Activated effector memory CD4-positive, alpha-beta T cell treated with Interleukin-2 at 50 U/mL for 16 hours (primary cell): ENCODE data around the gene ANKRD11.
A peak's percentile ranks its signal among the peaks of the same experiment; 100 is the strongest.

Source experiments
- DNase-seq: peaks from one replicate; pipeline ENCODE4 v3.0.0-alpha.2; 2020

The ANKRD11 gene

DNA sequence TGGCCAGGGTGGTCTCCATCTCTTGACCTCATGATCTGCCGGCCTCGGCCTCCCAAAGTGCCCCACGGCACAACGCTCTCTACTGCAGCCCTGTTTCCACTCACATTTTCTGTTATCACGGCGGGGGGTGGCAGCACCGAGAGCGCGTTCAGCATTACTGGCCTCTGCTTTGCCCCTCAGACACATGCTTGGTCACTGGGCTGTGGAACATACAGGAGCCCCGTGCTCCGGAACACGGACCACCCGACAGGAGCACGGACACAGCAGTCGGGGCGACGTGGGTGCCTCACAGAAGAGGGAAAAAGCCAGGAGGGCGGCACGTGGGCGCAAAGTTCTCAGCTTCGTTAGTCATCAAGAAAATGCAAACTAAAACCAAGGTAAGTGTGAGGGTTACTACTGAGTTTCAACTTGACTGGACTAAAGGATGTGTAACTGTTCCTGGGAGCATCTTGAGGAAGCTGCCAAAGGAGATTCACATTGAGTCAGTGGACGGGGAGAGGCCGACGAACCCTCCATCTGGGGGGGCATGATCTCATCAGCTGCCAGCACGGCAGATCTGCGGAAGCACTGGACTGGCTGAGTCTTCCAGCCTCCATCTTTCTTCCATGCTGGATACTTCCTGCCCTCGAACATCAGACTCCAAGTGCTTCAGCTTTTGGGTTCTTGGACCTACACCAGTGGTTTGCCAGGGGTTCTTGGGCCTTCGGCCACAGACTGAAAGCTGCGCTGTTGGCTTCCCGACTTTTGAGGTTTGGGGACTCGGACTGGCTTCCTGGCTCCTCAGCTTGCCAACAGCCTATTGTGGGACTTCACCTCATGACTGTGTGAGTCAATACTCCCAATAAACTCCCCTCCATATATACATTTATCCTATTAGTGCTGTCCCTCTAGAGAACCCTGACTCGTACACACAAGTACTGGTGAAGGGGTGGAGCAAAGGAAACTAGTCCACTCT, 166.0 kb downstream of the ANKRD11 start:
- no peak for DNase-seq

DNA sequence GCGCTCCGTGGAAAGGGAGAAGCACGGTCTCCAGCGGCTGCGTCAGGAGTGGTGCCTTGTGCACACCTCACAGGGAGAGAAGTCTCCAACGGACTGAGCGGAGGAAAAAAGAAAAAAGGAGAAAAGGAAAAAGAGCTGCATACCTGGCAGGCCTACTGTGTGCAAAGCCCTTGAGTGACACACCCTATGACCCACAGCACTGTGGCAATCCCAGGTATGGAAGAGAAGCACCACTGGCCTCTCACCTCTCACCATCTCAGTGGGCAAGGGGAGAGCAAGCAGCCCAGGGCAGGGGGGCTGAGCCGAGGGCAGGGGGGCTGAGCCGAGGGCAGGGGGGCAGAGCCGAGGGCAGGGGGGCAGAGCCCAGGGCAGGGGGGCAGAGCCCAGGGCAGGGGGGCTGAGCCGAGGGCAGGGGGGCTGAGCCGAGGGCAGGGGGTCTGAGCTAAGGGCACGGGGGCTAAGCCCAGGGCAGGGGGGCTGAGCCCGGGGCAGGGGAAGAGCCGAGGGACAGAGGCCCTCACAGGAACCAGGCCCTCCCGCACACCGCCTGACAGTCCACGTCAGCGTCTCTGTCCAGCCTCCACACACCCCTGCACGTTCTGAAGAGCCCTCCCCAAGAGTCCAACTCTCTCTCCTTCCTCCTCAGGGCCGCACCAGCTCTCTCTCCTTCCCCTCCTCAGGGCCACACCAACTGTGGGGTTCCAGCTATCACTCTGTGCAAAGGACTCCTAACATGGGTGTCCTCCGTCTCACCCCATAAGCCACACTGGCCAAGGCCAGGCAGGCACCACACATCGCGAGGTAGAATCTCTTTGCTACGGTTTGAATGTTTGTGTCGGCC, 167.0 kb downstream of the ANKRD11 start:
- DNase-seq = no peak

DNA sequence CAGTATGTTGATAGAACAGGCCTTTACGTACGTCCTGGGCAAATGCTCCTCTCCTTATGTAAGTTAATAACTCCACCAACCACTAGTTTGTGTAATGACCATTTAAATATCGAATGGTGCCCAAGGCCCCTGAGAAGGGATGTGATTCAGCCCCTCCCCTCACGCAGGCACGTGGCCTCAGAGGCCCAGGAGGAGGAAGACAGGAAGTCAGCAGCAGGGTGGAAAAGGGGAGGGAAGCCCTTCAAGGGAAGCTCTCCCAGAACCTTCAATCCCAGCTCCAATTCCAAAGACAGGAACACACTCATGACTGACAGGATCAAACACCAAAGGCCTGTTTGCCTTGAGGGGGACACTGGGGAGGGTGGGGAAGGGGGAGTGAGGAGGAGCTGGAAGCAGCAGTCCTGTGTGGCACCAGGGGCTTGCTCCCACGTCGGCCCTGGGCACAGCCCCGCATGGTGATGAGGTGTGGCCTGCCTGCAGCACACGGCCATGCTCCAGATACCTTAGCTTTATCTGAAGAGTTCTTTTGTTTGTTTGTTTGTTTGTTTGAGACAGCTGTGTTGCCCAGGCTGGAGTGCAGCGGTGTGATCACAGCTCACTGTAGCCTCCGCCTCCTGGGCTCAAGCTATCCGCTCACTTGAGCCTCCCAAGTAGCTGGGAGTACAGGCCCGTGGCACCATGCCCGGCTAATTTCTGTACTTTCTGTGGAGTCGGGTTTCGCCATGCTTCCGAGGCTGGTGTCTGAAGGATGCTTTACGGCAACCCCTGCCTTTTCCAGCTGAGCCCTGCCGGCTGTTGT, 167.8 kb downstream of the ANKRD11 start:
- no peak for DNase-seq

DNA sequence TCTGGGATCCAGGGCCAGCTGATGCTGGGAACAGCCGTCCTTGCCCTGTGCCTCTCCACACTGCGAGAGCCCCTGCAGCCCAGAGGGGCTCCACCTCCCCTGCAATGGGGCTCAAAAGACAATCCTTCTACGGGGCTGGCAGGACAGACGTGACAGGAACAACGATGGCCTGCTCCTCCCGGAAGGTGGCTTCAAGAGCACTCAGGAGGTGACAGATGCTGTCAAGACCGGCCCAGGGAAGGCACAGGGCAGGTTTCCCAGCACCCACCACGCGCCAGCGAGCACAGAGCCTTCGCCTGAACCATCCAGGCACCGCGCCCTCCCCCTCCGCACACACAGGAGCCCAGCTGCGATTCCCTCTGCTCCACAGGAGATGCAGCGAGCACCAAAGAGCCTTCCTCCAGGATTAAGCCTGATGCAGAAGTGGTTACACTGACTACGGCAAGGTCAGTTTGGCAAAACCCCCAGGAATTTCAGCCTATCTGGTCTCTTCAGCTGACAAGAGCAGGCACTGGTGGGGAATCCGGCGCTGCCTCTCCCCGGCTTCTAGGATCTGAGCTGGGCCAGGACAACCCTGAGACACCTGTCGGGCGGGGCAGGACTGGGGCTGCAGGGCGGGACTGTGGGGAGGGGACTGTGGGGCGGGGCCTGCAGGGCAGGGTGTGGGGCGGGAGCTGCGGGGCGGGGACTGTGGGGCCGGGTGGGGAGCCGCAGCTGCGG, 169.4 kb downstream of the ANKRD11 start:
- DNase-seq = no peak

DNA sequence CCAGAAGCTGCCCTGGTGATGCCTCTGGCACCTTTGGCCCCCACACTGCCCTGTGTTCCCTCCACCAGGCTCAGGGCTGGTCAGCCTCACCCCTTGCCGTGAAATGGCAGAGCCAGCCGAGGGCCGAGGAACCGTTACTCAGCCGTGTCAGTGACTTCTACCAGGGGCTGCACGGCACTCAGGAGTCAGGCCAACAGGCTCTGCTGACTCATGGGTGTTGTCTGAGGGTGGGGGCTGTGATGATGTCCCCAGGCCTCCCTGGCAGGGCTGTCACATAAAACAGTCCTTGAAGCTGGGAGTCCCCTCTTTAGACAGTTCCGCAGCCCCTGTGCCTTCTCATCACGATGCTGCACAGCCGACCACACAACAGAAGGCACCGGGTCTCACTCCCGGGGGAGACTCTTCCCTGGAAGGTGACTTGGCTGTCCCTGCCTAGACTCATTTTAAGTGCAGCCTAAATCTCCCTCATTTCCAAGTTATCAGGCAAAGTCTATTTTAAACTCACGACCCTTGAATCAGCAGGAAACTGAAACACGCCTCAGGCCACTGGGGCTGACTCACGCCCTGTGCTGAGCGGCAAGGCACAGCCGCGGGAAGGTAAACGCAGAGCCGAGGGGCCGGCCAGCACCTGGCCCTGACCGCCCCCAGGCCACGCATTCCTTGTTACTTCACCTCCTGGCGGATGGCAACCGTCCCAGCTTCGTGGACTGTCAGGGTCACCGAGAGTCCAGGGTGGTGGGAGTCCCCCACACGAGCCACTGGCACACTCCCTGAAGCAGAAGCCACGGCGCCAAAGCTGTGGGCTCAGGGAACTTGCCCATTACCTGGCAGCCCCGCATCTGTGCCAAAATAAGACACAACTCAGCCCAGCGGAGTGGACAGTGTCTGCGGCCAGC, 170.2 kb downstream of the ANKRD11 start:
- no peak for DNase-seq

DNA sequence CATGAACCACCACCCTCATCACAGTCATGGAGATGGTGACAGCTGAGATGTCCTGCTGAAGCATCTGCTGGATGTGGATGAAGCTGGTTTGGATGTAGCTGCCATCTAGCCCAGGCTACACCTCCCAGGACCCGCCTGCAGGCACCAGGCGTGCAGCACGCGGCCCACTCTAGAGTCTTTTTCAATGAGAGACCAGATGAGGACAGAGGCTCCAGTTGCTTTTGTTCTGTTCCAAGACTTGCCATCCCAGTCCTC, 170.8 kb downstream of the ANKRD11 start:
- DNase-seq = no peak

DNA sequence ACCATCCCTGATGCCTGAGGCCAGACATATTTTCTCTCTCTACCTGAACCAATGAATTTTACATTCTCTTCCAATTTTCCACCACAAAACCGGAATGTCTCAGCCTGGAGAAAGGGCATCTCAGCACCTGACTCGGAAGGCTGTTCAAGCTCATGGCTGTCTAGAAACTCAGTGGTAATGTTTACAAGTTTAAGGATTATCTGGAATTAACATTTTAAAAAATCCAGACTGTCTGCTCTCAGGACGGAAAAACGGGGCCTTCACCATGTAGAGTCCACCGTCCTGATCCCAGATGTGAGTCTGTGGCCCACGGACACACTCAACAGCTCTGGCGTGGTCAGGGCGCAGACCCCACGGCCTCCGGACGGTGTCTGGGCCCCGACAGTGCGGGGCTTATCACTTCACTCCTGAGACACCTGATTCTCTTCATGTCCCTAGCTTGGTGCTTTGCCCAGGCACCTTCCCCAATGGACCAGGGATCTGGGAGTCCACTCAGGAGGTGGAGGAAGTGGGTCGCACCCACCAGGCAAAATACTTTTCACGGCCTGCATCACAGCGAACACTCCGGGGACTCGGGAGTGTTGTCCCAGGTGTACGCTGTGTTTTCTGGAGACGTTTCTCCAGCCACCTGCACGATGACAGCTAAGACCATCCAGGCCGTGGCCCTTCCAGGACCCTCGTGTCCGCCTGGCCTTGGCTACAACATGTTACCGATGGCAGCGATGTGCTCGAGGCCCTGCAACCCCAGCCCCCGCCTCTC, 171.3 kb downstream of the ANKRD11 start:
- no peak for DNase-seq

DNA sequence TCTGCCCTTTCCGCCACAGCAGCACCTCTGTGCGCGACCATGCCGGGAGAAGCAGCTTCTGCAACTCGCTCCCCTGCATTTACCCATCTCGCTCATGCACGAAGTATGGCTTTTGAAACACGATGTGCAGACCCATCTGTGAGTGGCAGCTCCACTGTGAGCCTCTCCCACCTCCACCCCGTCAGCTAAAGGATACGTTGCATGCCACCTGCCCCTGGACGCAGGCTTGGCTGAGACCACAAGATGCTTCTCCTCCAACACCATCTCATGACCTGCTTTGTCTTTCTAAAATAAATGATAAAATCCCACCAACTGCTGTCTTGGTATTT, 172.0 kb downstream of the ANKRD11 start:
- no peak for DNase-seq

DNA sequence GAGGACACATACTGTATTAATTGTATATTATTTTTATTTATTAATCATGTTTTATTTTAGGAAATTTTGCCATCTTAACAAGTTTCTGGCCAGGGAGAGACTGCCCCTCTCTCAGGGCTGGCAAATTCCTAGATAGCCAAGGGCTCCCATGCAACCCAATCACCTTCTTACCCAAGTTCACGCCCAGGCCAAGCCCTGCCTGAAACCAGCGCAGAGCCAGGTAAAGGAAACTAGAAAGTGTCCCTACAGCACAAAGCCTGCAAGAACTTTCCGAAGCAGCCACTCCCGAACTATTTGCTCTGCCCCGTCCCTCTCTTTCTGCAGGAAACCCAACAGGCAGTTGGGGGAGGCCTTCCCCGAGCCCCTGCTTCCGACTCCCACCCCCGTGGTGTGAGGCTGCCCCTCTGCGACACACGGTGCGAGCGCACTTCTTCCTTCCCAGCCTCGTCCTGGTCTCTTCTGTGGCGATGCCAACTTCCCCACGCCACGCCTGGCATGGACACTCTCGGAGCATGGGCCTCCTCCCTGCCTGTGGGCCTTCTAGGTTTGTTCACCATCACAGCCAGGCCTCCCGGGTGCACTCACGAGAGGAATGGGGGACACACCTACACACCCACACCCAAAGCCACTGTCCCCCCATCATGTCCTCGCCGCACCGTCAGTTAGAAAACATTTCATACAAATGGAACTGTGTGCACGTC, 172.5 kb downstream of the ANKRD11 start:
- DNase-seq = no peak

DNA sequence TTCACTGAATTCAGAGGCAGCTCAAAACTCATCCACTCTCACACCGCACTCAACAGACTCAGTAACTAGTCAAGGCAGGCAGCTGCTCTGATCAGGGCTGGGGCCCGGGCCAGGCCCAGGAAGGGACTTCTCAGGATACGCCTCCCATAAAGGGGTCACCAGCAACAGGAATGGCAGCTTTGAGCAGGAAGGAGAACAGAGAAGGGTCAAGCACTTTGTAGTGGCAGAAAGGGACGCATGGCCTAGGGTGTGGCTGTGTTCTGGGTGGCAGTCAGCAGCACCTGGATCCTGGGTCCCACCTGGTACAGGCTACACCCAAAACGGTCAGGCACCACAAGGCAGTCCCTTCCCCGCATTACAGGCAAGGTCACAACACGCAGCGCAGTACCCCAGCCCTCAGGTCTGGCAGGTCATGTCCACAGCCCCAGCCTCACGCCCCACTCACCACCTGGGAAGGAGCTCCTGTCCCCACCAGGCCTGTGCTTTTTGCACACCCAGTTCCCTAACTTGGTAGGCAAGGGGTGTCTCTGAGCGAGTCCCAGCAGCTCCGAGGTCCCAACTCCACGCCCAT, 173.2 kb downstream of the ANKRD11 start:
- DNase-seq = no peak

DNA sequence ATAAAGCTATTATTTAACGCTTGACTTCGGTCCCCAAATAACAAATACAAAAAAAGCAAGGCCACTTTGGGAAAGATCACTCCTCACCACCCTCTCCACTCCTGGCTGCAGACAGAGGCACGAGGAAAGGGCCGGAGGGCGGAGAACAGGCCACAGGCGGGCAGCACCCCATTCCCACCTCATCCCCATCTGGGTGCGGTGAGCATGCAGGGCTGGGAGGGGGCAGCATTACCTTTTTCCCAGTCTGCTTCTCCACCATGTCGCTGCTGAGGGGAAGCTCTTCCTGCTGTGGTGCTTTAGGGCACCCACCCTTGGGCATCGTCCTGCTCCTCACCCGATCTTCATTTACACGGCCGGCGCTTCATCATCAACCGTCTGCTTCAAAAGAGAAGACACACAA, 173.7 kb downstream of the ANKRD11 start:
- DNase-seq = no peak

DNA sequence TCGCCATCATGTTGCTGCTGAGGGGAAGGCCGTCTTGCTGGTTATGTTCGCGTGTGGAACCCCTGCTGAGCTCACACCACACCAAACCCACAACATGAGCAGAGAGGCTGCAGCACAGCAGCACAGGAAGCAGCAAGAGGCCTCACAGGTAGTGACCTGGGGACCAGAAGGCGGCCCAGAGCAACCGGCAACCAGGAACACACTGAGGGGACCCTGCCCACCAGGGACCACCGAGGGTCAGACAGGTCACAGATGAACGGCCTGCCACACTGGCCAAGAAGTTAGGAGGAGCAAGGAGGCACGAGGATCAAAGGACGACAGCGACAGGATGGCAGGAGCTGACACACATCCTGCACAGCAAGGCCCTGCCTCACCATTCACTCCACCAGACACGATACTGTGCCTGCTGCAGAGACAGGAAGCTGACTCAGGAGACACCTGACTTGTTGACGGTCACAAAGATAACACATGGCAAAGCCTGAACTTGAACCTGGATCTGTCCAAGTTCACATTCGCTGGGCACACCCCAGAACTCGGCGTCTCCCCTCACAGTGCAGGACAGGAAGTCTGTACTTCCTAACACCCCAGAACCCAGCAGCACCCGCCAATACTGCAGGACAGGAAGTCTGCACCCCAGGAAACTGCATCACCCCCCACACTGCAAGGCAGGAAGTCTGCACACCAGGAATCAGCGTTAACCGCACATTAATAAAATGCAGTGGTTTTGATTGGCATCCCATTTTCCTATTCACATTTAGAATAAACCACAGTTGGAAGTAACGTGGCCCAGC, 174.4 kb downstream of the ANKRD11 start:
- peak; percentile 74 for DNase-seq

DNA sequence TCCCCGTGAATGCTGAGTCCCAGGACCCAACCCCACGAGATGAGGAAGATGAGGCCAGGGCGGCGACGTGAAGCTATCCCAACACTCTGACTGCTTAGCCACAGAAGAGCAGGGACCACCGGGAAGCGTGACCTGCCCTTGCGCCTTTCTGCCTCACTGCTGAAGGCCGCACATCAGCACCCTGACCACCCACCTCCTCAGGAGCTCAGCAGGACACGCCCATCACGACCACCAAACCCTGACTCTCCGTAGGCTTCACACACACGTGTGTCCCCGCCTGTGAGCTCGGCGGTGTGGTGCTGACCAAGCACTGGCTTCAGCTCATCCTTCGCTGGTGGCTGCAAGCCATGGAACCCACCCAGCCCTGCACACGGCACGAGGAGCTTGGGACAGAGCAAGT, 175.1 kb downstream of the ANKRD11 start:
- DNase-seq = no peak

DNA sequence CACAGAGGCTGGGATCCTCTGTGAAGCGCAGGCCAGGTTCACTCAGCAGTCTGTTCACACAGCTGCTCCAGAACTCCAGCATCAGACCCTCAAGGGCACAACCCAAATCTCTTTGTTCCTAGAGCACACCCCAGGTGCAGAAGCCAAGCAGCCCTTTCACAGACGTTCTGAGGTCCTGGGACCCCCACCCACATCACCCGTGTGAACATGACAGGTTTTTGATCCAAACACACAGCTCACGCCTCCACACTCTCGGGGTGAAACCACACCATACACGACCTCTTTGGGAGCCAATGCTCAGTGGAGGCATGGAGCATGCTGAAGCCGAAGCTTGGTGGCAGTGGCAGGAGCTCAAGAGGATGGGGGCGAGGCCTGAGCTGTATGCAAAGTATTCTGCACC, 175.5 kb downstream of the ANKRD11 start:
- no peak for DNase-seq

DNA sequence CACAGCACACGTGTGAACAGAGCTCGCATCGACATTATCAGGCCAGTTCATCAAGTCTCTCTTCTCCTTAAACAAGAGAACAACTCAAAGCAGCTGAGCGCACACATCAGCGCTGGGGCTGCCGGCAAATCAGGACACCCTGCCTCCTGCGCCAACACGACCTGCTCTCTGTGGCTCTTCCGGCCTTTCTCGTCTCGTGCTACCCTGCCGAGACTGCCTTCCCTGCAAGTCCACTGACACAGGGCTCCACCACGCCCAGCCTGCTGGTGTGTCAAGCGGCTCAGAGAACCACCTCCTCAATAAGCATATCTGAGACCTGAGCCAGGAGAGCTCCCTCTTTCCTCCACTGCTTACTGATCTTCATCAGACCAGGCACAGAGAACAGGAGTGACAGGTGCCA, 176.0 kb downstream of the ANKRD11 start:
- peak; percentile 67 for DNase-seq

DNA sequence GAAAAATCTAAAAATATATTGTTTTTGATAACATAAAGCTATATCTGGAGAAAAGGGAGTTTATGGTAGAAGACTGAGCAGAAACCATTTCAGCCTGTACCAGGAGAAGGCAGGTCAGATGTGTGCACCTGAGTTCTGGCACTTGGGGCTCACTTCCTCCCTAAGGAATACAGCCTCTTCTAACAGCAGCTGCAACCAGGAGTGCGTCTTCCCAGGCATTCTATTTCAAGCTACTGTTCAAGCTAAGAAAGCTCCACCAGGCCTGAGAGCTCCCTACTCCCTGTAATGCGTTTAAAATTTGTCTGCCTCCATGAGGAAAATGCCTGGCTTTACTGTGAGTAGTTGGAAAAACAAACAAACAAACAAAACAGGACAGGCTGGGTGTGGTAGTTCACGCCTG, 176.8 kb downstream of the ANKRD11 start:
- DNase-seq = no peak

DNA sequence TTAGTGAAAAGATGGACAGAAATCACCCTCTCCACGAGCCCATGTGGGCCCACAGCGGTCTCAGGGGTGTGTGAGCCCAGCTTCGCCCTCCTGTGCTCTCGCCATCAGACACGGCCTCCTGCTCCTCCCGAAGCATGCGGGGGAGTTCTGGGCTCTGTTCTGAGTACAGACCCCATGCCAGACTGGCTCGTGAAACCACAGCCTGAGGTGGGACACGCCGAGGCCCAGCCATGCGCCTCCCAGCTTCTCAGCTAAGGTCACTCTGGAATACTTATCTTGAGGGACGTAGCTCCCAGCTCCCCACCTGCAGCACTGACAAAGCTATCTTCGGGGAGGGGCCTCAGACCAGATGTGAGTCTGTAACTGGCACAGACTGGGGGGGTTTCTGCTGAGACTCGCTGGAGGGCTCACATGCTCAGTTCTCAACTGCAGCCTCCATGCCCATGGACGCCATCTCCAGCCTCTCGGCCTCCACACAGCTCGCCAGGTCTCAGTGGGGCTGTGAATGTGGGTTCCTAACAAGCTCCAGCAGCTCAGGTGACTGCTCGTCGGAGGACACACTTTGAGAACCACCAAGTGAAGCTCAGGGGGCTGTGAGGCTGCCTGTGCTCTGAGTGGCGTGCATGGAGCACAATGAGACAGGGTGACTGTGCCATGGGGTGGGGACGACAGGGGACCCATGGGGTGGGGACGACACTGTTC, 177.6 kb downstream of the ANKRD11 start:
- no peak for DNase-seq

DNA sequence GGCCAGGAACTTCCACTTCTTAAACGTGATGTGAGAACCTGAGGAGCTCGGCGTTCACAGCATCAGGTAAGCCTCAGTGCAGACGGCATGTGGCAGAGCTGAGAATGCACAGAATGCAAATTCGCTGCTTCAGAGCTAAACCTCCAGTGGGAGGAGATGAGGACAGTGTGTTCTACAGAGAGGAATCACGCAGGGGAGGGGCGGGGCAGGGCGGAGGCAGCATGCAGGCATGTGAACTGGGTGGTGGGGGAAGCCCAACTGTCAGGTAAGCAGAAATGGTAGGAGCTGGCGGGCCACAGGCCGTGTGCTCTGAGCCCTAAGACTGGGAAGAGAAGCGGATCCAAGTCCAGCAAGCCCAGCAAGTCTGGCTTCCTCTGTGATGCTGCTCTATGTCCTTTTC, 178.2 kb downstream of the ANKRD11 start:
- no peak for DNase-seq

DNA sequence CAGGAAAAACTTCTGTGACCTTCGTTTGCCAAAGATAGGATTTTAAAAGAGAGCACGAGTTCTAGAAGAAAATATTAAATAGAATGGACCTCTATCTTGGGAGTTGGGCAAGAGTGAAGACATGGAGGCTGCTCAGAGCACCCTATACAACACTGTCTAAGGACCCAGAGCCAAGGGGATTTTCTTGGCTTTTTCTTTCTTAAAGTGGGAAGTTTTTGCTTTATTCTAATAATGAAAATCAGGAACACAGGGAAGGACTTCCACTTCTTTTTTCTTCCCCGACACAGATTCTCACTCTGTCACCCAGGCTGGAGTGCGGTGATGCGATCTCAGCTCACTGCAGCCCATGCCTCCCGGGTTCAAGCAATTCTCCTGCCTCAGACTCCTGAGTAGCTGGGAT, 178.7 kb downstream of the ANKRD11 start:
- DNase-seq = no peak
